Measurements from ENCODE around the gene ITSN2. TPM values are rescaled to one million over a fixed set of nuclear protein-coding genes. Genes with fewer than 3 reads are reported as not detected.

Gene ITSN2
- total RNA-seq, 2 donors from 2014 or later: 42.8 to 45.7 TPM

DNA sequence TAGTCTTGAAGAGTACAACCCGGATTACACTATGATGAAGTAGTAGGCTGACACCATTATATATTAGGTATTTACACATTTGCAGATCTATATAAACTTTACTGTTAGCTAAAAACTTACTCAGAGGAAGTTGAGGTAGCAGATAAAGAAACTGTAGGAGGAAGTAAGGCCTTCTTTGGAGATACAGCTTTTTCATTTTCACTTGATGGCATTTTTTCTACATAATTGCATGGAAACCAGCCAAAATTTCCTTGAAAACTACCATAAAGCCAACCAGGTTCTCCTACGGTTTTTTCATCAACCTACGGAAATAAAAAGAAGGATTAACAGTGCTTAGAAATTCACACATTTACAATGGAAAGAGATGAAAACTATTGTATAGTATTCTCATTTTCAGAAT, 98.9 kb downstream of the ITSN2 start:
- H3K4me1 ChIP-seq (replicated peaks): no peaks in the 10 kb centered on the region
- no peak overlapping the region for H3K27ac ChIP-seq
- H3K27me3 ChIP-seq (replicated peaks; ENCODE audit: insufficient read depth): no peaks in the 10 kb centered on the region
- TF ChIP-seq POLR2A (IDR thresholded peaks at IDR 0.05): no peak
- TF ChIP-seq POLR2AphosphoS5 (IDR thresholded peaks at IDR 0.05): no peak
- no peak for TF ChIP-seq CTCF (IDR thresholded peaks at IDR 0.05)
- 69% methylated on average over 3 of the region's 3 CpGs for WGBS
- H3K9me3 ChIP-seq: no peaks in the 10 kb centered on the region
- no peaks in the 10 kb centered on the region for H3K36me3 ChIP-seq
- H3K4me3 ChIP-seq: no peak overlapping the region
- DNase-seq (ENCODE audit: low spot score): no peak
- intact Hi-C loops (cut with DNase I): no loop called here

GRCh38 chr2:24259316-24259715, 101.0 kb downstream of the ITSN2 start:
- TF ChIP-seq POLR2AphosphoS5 (IDR thresholded peaks at IDR 0.05) (no peak), CTCF (IDR thresholded peaks at IDR 0.05) (no peak), POLR2A (IDR thresholded peaks at IDR 0.05) (no peak)
- WGBS: 39% methylated on average over 2 of the region's 2 CpGs
- no peaks in the 10 kb centered on the region for H3K9me3 ChIP-seq
- H3K27me3 ChIP-seq (replicated peaks; ENCODE audit: insufficient read depth): no peaks in the 10 kb centered on the region
- no peak overlapping the region for H3K4me3 ChIP-seq
- intact Hi-C loops (cut with DNase I): no loop called here
- DNase-seq (ENCODE audit: low spot score): no peak
- H3K36me3 ChIP-seq: no peaks in the 10 kb centered on the region
- no peak overlapping the region for H3K27ac ChIP-seq
- H3K4me1 ChIP-seq (replicated peaks): no peaks in the 10 kb centered on the region

- no peak for DNase-seq (ENCODE audit: low spot score)
- Histone ChIP-seq H3K36me3 (no peaks in the 10 kb centered on the region), H3K27ac (no peak overlapping the region), H3K4me1 (replicated peaks) (no peaks in the 10 kb centered on the region), H3K9me3 (no peaks in the 10 kb centered on the region), H3K4me3 (no peak overlapping the region), H3K27me3 (replicated peaks; ENCODE audit: insufficient read depth) (no peaks in the 10 kb centered on the region)
- intact Hi-C loops (cut with DNase I): no loop called here
- TF ChIP-seq CTCF (IDR thresholded peaks at IDR 0.05) (no peak), POLR2AphosphoS5 (IDR thresholded peaks at IDR 0.05) (no peak)
Measured at GRCh38 chr2:24258718-24259117, 101.6 kb downstream of the ITSN2 start.

DNA sequence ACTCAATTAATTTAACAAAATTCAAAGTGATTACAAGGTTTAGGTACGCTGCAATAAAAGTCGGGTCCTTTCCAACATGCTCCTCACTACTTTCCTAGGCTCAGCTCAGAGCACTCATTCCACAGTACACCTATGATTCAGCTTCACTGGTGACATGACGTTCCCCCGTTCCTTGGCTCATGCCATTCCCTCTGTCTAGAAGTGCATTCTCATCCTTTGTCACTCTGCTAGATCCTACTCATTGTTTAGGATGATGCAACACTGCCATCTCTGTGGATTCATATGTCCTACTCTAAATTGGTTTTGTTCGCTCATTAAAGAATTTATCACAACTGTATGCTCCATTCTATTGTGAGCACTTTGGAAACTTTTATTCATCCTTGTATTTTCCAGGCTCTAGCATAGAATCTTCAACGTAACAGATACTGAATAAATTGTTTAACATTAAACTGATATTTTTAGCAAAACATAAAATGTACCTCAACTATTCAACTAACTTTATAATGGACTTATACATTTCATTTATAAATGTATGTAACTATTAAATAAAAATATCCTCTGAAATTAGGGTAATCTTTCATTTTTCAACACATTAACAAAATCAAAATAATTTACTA, 106.9 kb downstream of the ITSN2 start:
- no peaks in the 10 kb centered on the region for H3K27me3 ChIP-seq (replicated peaks; ENCODE audit: insufficient read depth)
- H3K4me1 ChIP-seq (replicated peaks): no peaks in the 10 kb centered on the region
- H3K4me3 ChIP-seq: no peak overlapping the region
- no peaks in the 10 kb centered on the region for H3K36me3 ChIP-seq
- TF ChIP-seq POLR2AphosphoS5 (IDR thresholded peaks at IDR 0.05) (no peak), CTCF (IDR thresholded peaks at IDR 0.05) (no peak), POLR2A (IDR thresholded peaks at IDR 0.05) (no peak)
- intact Hi-C loops (cut with DNase I): no loop called here
- no peak for DNase-seq (ENCODE audit: low spot score)
- no peaks in the 10 kb centered on the region for H3K9me3 ChIP-seq
- H3K27ac ChIP-seq: no peak overlapping the region
- 94% methylated on average over 6 of the region's 6 CpGs for WGBS

DNA sequence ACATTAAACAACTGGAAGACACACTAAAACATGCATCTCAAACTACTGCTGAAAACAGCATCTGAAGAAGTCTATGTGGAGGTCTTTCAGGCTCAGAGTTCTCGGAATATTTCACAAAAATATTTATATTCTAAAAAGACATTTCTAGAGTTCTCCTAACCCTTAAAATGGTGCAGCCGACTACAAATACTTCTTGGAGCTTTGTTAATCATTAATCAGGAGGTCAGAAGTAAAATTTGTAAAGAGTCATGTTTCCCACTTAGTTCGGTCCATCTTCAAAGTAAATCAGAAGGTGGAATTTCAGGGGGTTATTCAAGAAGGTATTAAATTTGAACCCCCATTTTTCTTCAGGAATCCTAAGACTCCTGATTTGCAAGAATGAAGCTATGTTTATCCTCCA, 112.7 kb downstream of the ITSN2 start:
- WGBS: 74% methylated on average over 3 of the region's 3 CpGs
- Histone ChIP-seq H3K27ac (no peak overlapping the region), H3K36me3 (peaks cover 2 to 4% of the 10 kb centered on the region in 2 donors), H3K4me3 (no peak overlapping the region), H3K9me3 (no peaks in the 10 kb centered on the region), H3K4me1 (replicated peaks) (no peaks in the 10 kb centered on the region), H3K27me3 (replicated peaks; ENCODE audit: insufficient read depth) (no peaks in the 10 kb centered on the region)
- intact Hi-C loops (cut with DNase I): no loop called here
- TF ChIP-seq CTCF (IDR thresholded peaks at IDR 0.05) (no peak), POLR2A (IDR thresholded peaks at IDR 0.05) (no peak), POLR2AphosphoS5 (IDR thresholded peaks at IDR 0.05) (no peak)
- DNase-seq (ENCODE audit: low spot score): no peak
